H1 (cell line): ENCODE measurements around the gene C2orf42. TPM values are rescaled to one million over a fixed set of nuclear protein-coding genes. Genes with fewer than 3 reads are reported as not detected.

Source experiments
- CTCF ChIA-PET: fragments of 300-600 bp; sonication (Branson Sonifier 250); formaldehyde crosslinking; loops from one replicate; lab custom pipeline; 2021; ENCODE audit not compliant: partially characterized antibody; lab: Charles Lee
- POLR2A ChIA-PET: fragments of 300-600 bp; sonication (Branson Sonifier 250); formaldehyde crosslinking; loops from one replicate; lab custom pipeline; 2021; ENCODE audit warnings: inconsistent platforms; ENCODE audit not compliant: partially characterized antibody; lab: Charles Lee
- DNase-seq, 2 experiments: peaks; one replicate each; pipeline versions ENCODE4 v3.0.0 to v3.0.0-alpha.2; 2010 to 2022; ENCODE audit warnings: low spot score in 2 of 2, low read depth in 1 of 2, mixed read lengths in 1 of 2
- FAIRE-seq: peaks from 2 replicates; lab custom pipeline; 2011; peaks lifted over from hg19 to GRCh38; lab: Jason Lieb, UNC
- H2AFZ ChIP-seq: 2 replicates; pipeline ENCODE4 v1.8.1; 2012; ENCODE audit warnings: low read length, inconsistent platforms
- H2AK5ac ChIP-seq: 2 replicates; pipeline ENCODE4 v1.6.1; 2013; ENCODE audit warnings: low read depth, low read length
- H2BK120ac ChIP-seq: replicated peaks from 2 replicates; pipeline ENCODE3; 2013; ENCODE audit warnings: low read depth, low read length, inconsistent platforms
- H2BK12ac ChIP-seq: 2 replicates; pipeline ENCODE4 v1.6.1; 2013; ENCODE audit warnings: low read depth, low read length
- H2BK15ac ChIP-seq: 2 replicates; pipeline ENCODE4 v1.6.1; 2013; ENCODE audit warnings: low read length
- H2BK20ac ChIP-seq: 2 replicates; pipeline ENCODE4 v1.6.1; 2013; ENCODE audit warnings: low read length
- H2BK5ac ChIP-seq: 2 replicates; pipeline ENCODE4 v1.6.1; 2013; ENCODE audit warnings: low read depth, low read length
- H3K14ac ChIP-seq: 2 replicates; pipeline ENCODE4 v1.6.1; 2013; ENCODE audit warnings: inconsistent platforms; ENCODE audit not compliant: insufficient read length
- H3K18ac ChIP-seq: 2 replicates; pipeline ENCODE4 v1.6.1; 2013; ENCODE audit warnings: low read length; ENCODE audit errors: extremely low read depth
- H3K23ac ChIP-seq: 2 replicates; pipeline ENCODE4 v1.6.1; 2013; ENCODE audit warnings: inconsistent platforms; ENCODE audit not compliant: insufficient read length
- H3K23me2 ChIP-seq: 2 replicates; pipeline ENCODE4 v1.6.1; 2013; ENCODE audit warnings: low read depth, low read length
- H3K27ac ChIP-seq: 2 replicates; pipeline ENCODE4 v1.6.1; 2011; ENCODE audit warnings: low read depth, low read length, inconsistent platforms
- H3K27me3 ChIP-seq, 4 experiments: replicated peaks in 1 of 4; 1 replicate in 1 of 4; 2 replicates in 3 of 4; pipeline versions ENCODE4 v1.6.1 to v1.8.1; 2011 to 2013; ENCODE audit warnings: low read length in 3 of 4, mild to moderate bottlenecking in 3 of 4, inconsistent platforms in 2 of 4, mixed read lengths in 2 of 4, moderate library complexity in 1 of 4; ENCODE audit not compliant: control insufficient read depth in 3 of 4, insufficient read depth in 3 of 4; ENCODE audit errors: extremely low read depth in 1 of 4
- H3K36me3 ChIP-seq, 4 experiments: 2 replicates each; pipeline versions ENCODE4 v1.6.1 to v1.8.1; 2011 to 2013; ENCODE audit warnings: mild to moderate bottlenecking in 4 of 4, low read length in 3 of 4, moderate library complexity in 2 of 4, control low read depth in 1 of 4, inconsistent platforms in 1 of 4; ENCODE audit not compliant: insufficient read depth in 4 of 4, control insufficient read depth in 2 of 4
- H3K4ac ChIP-seq: replicated peaks from 2 replicates; pipeline ENCODE3; 2013; ENCODE audit warnings: low read length, low read depth, mixed read lengths, inconsistent platforms; ENCODE audit not compliant: insufficient read length
- H3K4me1 ChIP-seq, 4 experiments: replicated peaks in 1 of 4; 1 replicate in 1 of 4; 2 replicates in 3 of 4; pipeline versions ENCODE4 v1.6.1 to v1.8.1; 2011 to 2013; ENCODE audit warnings: low read length in 3 of 4, inconsistent platforms in 2 of 4, mixed read lengths in 1 of 4; ENCODE audit not compliant: insufficient read depth in 4 of 4, control insufficient read depth in 3 of 4
- H3K4me2 ChIP-seq, 2 experiments: 2 replicates each; pipeline versions ENCODE4 v1.6.1 to v1.8.1; 2011 to 2013; ENCODE audit warnings: low read depth in 2 of 2, low read length in 2 of 2, control low read depth in 1 of 2, inconsistent platforms in 1 of 2, mild to moderate bottlenecking in 1 of 2; ENCODE audit not compliant: insufficient read depth in 1 of 2
- H3K4me3 ChIP-seq, 4 experiments: fragments of 200-600, 300-600 bp in 1 of 4; sonication (generic), shearing (Covaris generic), sonication (Bioruptor Twin) in 1 of 4; 2 replicates each; pipeline versions ENCODE4 v1.5.1 to v1.8.1; 2011 to 2016; ENCODE audit warnings: low read length in 4 of 4, low read depth in 3 of 4, control low read depth in 2 of 4, inconsistent platforms in 2 of 4, mild to moderate bottlenecking in 2 of 4, mixed read lengths in 1 of 4, moderate library complexity in 1 of 4; ENCODE audit not compliant: insufficient read depth in 2 of 4; ENCODE audit errors: extremely low read depth in 1 of 4
- H3K56ac ChIP-seq: replicated peaks from 2 replicates; pipeline ENCODE3; 2013; ENCODE audit warnings: low read depth, mild to moderate bottlenecking, mixed read lengths, low read length, inconsistent platforms; ENCODE audit not compliant: insufficient read length
- H3K79me1 ChIP-seq: 2 replicates; pipeline ENCODE4 v1.6.1; 2013; ENCODE audit warnings: low read depth, low read length, control low read depth
- H3K79me2 ChIP-seq, 2 experiments: 2 replicates each; pipeline versions ENCODE4 v1.6.1 to v1.8.1; 2012 to 2013; ENCODE audit warnings: low read length in 2 of 2, mild to moderate bottlenecking in 2 of 2, inconsistent platforms in 1 of 2; ENCODE audit not compliant: insufficient read depth in 2 of 2, control insufficient read depth in 1 of 2
- H3K9ac ChIP-seq, 4 experiments: replicated peaks in 1 of 4; 1 replicate in 1 of 4; 2 replicates in 3 of 4; pipeline versions ENCODE4 v1.6.1 to v1.8.1; 2011 to 2013; ENCODE audit warnings: low read depth in 3 of 4, low read length in 3 of 4, control low read depth in 2 of 4, mild to moderate bottlenecking in 2 of 4, moderate library complexity in 2 of 4, inconsistent platforms in 1 of 4; ENCODE audit errors: extremely low read depth in 1 of 4
- H3K9me3 ChIP-seq, 2 experiments: 2 replicates each; pipeline versions ENCODE4 v1.6.1 to v1.8.1; 2012 to 2013; ENCODE audit warnings: mild to moderate bottlenecking in 2 of 2, moderate library complexity in 2 of 2, control low read depth in 1 of 2, inconsistent platforms in 1 of 2, low read depth in 1 of 2, low read length in 1 of 2, mixed read lengths in 1 of 2; ENCODE audit not compliant: insufficient read depth in 2 of 2
- H4K20me1 ChIP-seq, 2 experiments: replicated peaks in 1 of 2; 2 replicates each; pipeline versions ENCODE3 to v1.8.1; 2011 to 2013; ENCODE audit warnings: inconsistent platforms in 2 of 2, low read length in 2 of 2, mild to moderate bottlenecking in 1 of 2; ENCODE audit not compliant: insufficient read depth in 2 of 2, control insufficient read depth in 1 of 2
- H4K5ac ChIP-seq: 2 replicates; pipeline ENCODE4 v1.6.1; 2013; ENCODE audit warnings: low read length, low read depth, mixed read lengths, inconsistent platforms; ENCODE audit not compliant: insufficient read length
- H4K8ac ChIP-seq: 2 replicates; pipeline ENCODE4 v1.8.0; 2013; ENCODE audit warnings: mild to moderate bottlenecking, moderate library complexity, low read length, inconsistent platforms; ENCODE audit not compliant: insufficient read depth; ENCODE audit errors: extremely low read depth
- H4K91ac ChIP-seq: replicated peaks from 2 replicates; pipeline ENCODE3; 2013; ENCODE audit warnings: low read length, mixed read lengths, inconsistent platforms; ENCODE audit not compliant: insufficient read length
- ASH2L ChIP-seq: fragments of 200-600, 300-600 bp; sonication (generic); IDR thresholded peaks from one replicate; pipeline ENCODE4 v1.7.1; 2017; ENCODE audit warnings: low read length
- ATF3 ChIP-seq: IDR thresholded peaks from 2 replicates; pipeline ENCODE4 v1.6.1; 2011; ENCODE audit warnings: low read depth, mild to moderate bottlenecking, low read length; ENCODE audit not compliant: insufficient read depth
- BRCA1 ChIP-seq: IDR thresholded peaks from 2 replicates; pipeline ENCODE4 v1.6.1; 2012; ENCODE audit warnings: low read depth, low read length, improper control_type of control experiment
- CREB1 ChIP-seq: IDR thresholded peaks from 2 replicates; pipeline ENCODE4 v1.6.1; 2012; ENCODE audit warnings: inconsistent platforms
- EP300 ChIP-seq, 2 experiments: IDR thresholded peaks; 1 replicate in 1 of 2; 2 replicates in 1 of 2; pipeline ENCODE4 v1.6.1; 2011 to 2012; ENCODE audit warnings: low read depth in 2 of 2, low read length in 2 of 2, mild to moderate bottlenecking in 2 of 2, borderline replicate concordance in 1 of 2, inconsistent platforms in 1 of 2, moderate library complexity in 1 of 2
- GABPA ChIP-seq: IDR thresholded peaks from 2 replicates; pipeline ENCODE4 v1.6.1; 2011; ENCODE audit warnings: mild to moderate bottlenecking, low read length, moderate library complexity, borderline replicate concordance; ENCODE audit not compliant: insufficient read depth
- HDAC6 ChIP-seq: IDR thresholded peaks from one replicate; pipeline ENCODE4 v1.7.1; 2012; ENCODE audit warnings: low read depth, mild to moderate bottlenecking, inconsistent platforms, low read length, moderate library complexity
- PHF8 ChIP-seq: fragments of 200-600 bp; sonication (generic); conservative IDR thresholded peaks from 2 replicates; pipeline ENCODE4 v1.7.1; 2012; ENCODE audit warnings: low read depth, mild to moderate bottlenecking, inconsistent platforms, low read length, moderate library complexity
- SIN3A ChIP-seq, 2 experiments: IDR thresholded peaks in 1 of 2; conservative IDR thresholded peaks in 1 of 2; 2 replicates each; pipeline ENCODE4 v1.6.1; 2011 to 2012; ENCODE audit warnings: low read length in 2 of 2, improper control_type of control experiment in 1 of 2, low read depth in 1 of 2, mild to moderate bottlenecking in 1 of 2
- SP2 ChIP-seq: IDR thresholded peaks from 2 replicates; pipeline ENCODE4 v1.6.1; 2012; ENCODE audit warnings: mild to moderate bottlenecking, low read length, inconsistent platforms
- SP4 ChIP-seq: IDR thresholded peaks from 2 replicates; pipeline ENCODE4 v1.6.1; 2012; ENCODE audit warnings: low read length, inconsistent platforms
- WGBS, 2 experiments: shearing (Covaris generic) in 1 of 2; methylation state at CpG; one replicate each; pipeline versions ENCODE4 v1.1.6 to v1.1.7; 2013 to 2015; ENCODE audit warnings: low lambda C conversion rate in 2 of 2, mixed read lengths in 2 of 2, inconsistent platforms in 1 of 2, low coverage in 1 of 2, missing lambda C conversion rate in 1 of 2; ENCODE audit not compliant: insufficient replicate concordance in 2 of 2, insufficient coverage in 1 of 2, insufficient read length in 1 of 2; ENCODE audit errors: extremely low coverage in 1 of 2, missing lambda C conversion rate in 1 of 2; 5-methylcytosine and 5-hydroxymethylcytosine counted together
- polyA plus RNA-seq, 7 experiments: library from polyadenylated mRNA; depleted of rRNA in 3 of 7; stranded (reverse) in 5 of 7; unstranded in 2 of 7; fragments of >200 nt in 5 of 7; fragments of 200-250 nt in 2 of 7; gene quantifications; 1 replicate in 5 of 7; 2 replicates in 1 of 7; 4 replicates in 1 of 7; pipeline versions ENCODE4 v1.2.1 to v1.2.3, GENCODE V29; 2011 to 2013; ENCODE audit warnings: missing spikeins in 2 of 7, mixed read lengths in 2 of 7
- total RNA-seq: library from RNA; stranded (reverse); fragmentation: NEBNext Ultra II Directional; extraction: Animal tissue kit (Norgen Biotek cat#: 25700); gene quantifications from 2 replicates; pipeline ENCODE4 v1.2.1, GENCODE V29; 2021

Gene C2orf42
- total and polyA plus RNA-seq, 2 of the 8 experiments (the other 6 are each of a cell fraction or from before 2014, with no cell fraction given), result 3.9 to 10.7 TPM

GRCh38 chr2:70115646-70116442, 75.0 kb downstream of the C2orf42 start:
- no peak overlapping the region for H2AK5ac ChIP-seq
- H3K4me2 ChIP-seq, result no peak overlapping the region
- H2BK5ac ChIP-seq, result peak overlapping the region; percentile 8; the same call in 1 of the 2 replicates
- 0 out of 2 replicates have a peak overlapping the region, but pooled peaks have one; percentile 9 for H4K8ac ChIP-seq
- no peak overlapping the region for H3K9ac ChIP-seq
- ChIA-PET CTCF (interaction anchor here (1.1 to 3.1 kb wide), 8 partner anchors 12 to 110 kb away, joined by 3 to 12 read pairs (median 3); no protein-coding TSS in a partner anchor), POLR2A (interaction anchor here (0.9 to 51.3 kb wide), 7 partner anchors 8 to 202 kb away, joined by 3 to 1553 read pairs (median 8); partner anchors contain the start of genes MXD1, PCBP1 and SNRPG)
- no peaks in the 10 kb centered on the region for H3K79me2 ChIP-seq
- no peak overlapping the region for H2BK120ac ChIP-seq
- H3K56ac ChIP-seq, result no peak overlapping the region
- H2BK12ac ChIP-seq, result peak overlapping the region; percentile 32; the same call in 1 of the 2 replicates
- no peak overlapping the region; the same call in 1 of the 2 replicates for H3K18ac ChIP-seq
- 82% methylated on average over 8 of the region's 8 CpGs; no CpG with 5 or more reads in 1 of the 2 experiments for WGBS, 2 experiments
- no peaks in the 10 kb centered on the region for H3K27me3 ChIP-seq
- 0 out of 2 replicates have a peak overlapping the region, but pooled peaks have one; percentile 61 for H2BK15ac ChIP-seq
- H3K4me3 ChIP-seq, result no peak overlapping the region
- H3K4me1 ChIP-seq, result peaks cover 5 to 15% (median 11%) of the 10 kb centered on the region in 4 experiments
- H4K20me1 ChIP-seq, result no peaks in the 10 kb centered on the region
- no peak overlapping the region for H3K4ac ChIP-seq
- no peak overlapping the region for H3K23ac ChIP-seq
- no peaks in the 10 kb centered on the region for H3K9me3 ChIP-seq
- no peak overlapping the region for H4K5ac ChIP-seq
- no peak overlapping the region for H3K14ac ChIP-seq
- no peak overlapping the region for H4K91ac ChIP-seq
- peak overlapping the region; percentile 11; the same call in 1 of the 2 replicates for H3K27ac ChIP-seq
- FAIRE-seq (no peak), DNase-seq (no peak)
- no peaks in the 10 kb centered on the region for H3K36me3 ChIP-seq
- no peaks in the 10 kb centered on the region; the same call in 1 of the 2 replicates for H3K23me2 ChIP-seq
- peak overlapping the region; percentile 54 for H2AFZ ChIP-seq
- H2BK20ac ChIP-seq, result peak overlapping the region; percentile 52; the same call in 1 of the 2 replicates
- H3K79me1 ChIP-seq, result no peaks in the 10 kb centered on the region
- no peak for TF ChIP-seq SP2
- TF ChIP-seq SIN3A (conservative IDR thresholded peaks at IDR 0.05 in 1 of 2, IDR thresholded peaks at IDR 0.05 in 1 of 2; ENCODE audit: low read depth in 1 of 2, low read length in 2 of 2), result no peak
- TF ChIP-seq HDAC6, result no peak
- TF ChIP-seq SP4, result no peak
- no peak for TF ChIP-seq EP300 (IDR thresholded peaks at IDR 0.05; ENCODE audit: borderline replicate concordance in 1 of 2, low read depth in 2 of 2, low read length in 2 of 2)
- no peak for TF ChIP-seq ATF3
- TF ChIP-seq ASH2L, result no peak
- no peak for TF ChIP-seq CREB1
- no peak for TF ChIP-seq BRCA1
- TF ChIP-seq GABPA, result no peak
- TF ChIP-seq PHF8, result no peak
